ENCODE data around the gene AUH.

- TF ChIP-seq, protein P1, sequence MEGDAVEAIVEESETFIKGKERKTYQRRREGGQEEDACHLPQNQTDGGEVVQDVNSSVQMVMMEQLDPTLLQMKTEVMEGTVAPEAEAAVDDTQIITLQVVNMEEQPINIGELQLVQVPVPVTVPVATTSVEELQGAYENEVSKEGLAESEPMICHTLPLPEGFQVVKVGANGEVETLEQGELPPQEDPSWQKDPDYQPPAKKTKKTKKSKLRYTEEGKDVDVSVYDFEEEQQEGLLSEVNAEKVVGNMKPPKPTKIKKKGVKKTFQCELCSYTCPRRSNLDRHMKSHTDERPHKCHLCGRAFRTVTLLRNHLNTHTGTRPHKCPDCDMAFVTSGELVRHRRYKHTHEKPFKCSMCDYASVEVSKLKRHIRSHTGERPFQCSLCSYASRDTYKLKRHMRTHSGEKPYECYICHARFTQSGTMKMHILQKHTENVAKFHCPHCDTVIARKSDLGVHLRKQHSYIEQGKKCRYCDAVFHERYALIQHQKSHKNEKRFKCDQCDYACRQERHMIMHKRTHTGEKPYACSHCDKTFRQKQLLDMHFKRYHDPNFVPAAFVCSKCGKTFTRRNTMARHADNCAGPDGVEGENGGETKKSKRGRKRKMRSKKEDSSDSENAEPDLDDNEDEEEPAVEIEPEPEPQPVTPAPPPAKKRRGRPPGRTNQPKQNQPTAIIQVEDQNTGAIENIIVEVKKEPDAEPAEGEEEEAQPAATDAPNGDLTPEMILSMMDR (IDR thresholded peaks at IDR 0.05; ENCODE audit: insufficient read depth, low read depth, low read length), result no peak
- TF ChIP-seq EZH2 (IDR thresholded peaks at IDR 0.05; ENCODE audit: insufficient read depth, low read length), result no peak
Measured at GRCh38 chr9:91177661-91178280, 183.9 kb downstream of the AUH start.
